ENCODE data around the gene SEC23IP.

GRCh38 chr10:119919826-119920225, 27.3 kb downstream of the SEC23IP start:
- no peak for TF ChIP-seq GATA2 (IDR thresholded peaks at IDR 0.05; ENCODE audit: insufficient read depth, insufficient read length, low read depth, low read length)
- TF ChIP-seq, protein P1, sequence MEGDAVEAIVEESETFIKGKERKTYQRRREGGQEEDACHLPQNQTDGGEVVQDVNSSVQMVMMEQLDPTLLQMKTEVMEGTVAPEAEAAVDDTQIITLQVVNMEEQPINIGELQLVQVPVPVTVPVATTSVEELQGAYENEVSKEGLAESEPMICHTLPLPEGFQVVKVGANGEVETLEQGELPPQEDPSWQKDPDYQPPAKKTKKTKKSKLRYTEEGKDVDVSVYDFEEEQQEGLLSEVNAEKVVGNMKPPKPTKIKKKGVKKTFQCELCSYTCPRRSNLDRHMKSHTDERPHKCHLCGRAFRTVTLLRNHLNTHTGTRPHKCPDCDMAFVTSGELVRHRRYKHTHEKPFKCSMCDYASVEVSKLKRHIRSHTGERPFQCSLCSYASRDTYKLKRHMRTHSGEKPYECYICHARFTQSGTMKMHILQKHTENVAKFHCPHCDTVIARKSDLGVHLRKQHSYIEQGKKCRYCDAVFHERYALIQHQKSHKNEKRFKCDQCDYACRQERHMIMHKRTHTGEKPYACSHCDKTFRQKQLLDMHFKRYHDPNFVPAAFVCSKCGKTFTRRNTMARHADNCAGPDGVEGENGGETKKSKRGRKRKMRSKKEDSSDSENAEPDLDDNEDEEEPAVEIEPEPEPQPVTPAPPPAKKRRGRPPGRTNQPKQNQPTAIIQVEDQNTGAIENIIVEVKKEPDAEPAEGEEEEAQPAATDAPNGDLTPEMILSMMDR (IDR thresholded peaks at IDR 0.05; ENCODE audit: extremely low read depth in 1 of 2, insufficient read depth in 1 of 2, low read depth in 1 of 2, low read length in 2 of 2), result no peak
- TF ChIP-seq EZH2 (IDR thresholded peaks at IDR 0.05; ENCODE audit: borderline replicate concordance, low read depth, low read length, severe bottlenecking), result no peak
- no peak for TF ChIP-seq POLR2A (IDR thresholded peaks at IDR 0.05; ENCODE audit: low read depth, low read length)
- TF ChIP-seq, protein P2, sequence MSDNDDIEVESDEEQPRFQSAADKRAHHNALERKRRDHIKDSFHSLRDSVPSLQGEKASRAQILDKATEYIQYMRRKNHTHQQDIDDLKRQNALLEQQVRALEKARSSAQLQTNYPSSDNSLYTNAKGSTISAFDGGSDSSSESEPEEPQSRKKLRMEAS (IDR thresholded peaks at IDR 0.05; ENCODE audit: insufficient read depth, insufficient read length), result no peak

All from endothelial cell of umbilical vein (primary cell).